HG03095 (cell line): Measurements from ENCODE around the gene COL5A3.
"Not testable (repeated sequence)": the region's sequence is repeated elsewhere in the genome, so short reads cannot be mapped to it uniquely, and the experiment has no call there.

Experiments used
- ATAC-seq: cut with Tn5 transposase; IDR thresholded peaks from one replicate; pipeline ENCODE4 v1.9.1; 2021; ENCODE audit warnings: moderate library complexity; ENCODE audit not compliant: unreplicated experiment

COL5A3 gene

GRCh38 chr19:9940778-9941177, 69.5 kb downstream of the COL5A3 start:
- ATAC-seq = no peak

DNA sequence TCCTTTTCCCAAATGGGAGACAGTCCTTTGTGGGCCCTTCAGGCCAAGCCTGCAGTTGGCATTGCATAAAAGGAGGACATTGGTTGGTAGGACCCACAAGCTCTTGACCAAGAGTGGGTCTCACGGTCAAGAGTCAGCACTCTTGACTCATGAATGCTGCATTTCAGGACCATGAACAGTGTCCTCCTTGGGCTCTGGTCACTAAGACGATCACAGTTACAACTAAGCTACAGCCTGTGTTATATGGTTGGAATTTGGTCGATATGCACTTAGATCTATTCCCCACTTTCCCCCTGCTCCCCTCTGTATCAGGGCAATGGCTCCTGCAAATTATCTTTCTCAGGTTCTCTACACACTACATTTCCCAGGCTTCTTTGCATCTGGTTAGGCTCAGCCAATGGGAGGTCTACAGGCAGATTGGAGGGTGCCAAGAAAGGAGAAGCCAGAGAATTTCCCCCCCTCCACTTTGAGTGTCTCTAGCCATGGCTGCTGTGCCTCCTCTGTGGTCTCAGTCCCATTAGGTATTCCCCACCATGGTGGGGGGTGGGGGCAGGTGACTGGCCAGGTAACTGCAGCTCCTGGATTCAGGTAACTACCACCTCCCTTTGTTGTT, 70.9 kb downstream of the COL5A3 start:
- ATAC-seq = no peak

- ATAC-seq = no peak
Observed at GRCh38 chr19:9937001-9937411, 73.3 kb downstream of the COL5A3 start.

GRCh38 chr19:9936326-9937000, 73.8 kb downstream of the COL5A3 start, which contains the start of gene OLFM2:
Gene OLFM2, minus strand, starts transcription at chr19:9936515. Its CDS starts 149 bp downstream, at chr19:9936366.
- no peak for ATAC-seq

GRCh38 chr19:9935506-9936325, 74.6 kb downstream of the COL5A3 start:
- ATAC-seq = no peak

- no peak for ATAC-seq
Observed at GRCh38 chr19:9934132-9934950, 76.0 kb downstream of the COL5A3 start.

- no peak for ATAC-seq
Observed at GRCh38 chr19:9932835-9933234, 77.5 kb downstream of the COL5A3 start.

DNA sequence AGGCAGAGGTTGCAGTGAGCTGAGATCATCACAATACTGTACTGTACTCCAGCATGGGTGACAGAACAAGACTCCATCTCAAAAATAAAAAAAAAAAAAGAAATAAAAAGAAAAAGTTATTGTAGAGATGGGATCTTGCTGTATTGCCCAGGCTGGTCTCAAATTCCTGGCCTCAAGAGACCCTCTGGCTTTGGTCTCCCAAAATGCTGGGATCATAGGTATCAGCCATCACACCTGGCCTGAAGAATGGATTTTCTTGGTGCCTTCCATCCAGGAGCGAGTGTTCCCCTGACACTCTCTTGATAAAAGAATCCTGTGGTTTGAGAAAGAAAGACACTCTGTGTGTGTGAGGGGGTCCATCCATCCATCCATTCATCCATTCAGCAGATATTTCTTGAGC, 78.7 kb downstream of the COL5A3 start:
- ATAC-seq = no peak

DNA sequence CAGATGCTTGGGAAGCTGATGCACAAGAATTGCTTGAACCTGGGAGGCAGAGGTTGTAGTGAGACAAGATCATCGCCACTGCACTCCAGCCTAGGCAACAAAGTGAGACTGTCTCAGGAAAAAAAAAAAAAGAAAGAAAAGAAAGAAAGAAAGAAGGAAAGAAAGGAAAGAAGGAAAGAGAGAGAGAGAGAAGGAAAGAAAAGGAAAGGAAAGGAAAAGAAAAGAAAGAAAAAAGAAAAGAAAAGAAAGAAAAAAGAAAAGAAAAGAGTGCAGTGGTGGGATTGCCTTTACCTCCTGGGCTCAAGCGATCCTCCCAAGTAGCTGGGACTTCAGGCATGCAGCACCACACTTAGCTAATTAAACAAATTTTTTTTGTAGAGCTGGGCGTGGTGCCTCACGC, 86.9 kb downstream of the COL5A3 start:
- ATAC-seq = no peak

GRCh38 chr19:9922782-9923379, 87.4 kb downstream of the COL5A3 start:
- ATAC-seq = not testable (repeated sequence)

- ATAC-seq = no peak
Observed at GRCh38 chr19:9917321-9917720, 93.0 kb downstream of the COL5A3 start.

- ATAC-seq = no peak
Observed at GRCh38 chr19:9916719-9917118, 93.6 kb downstream of the COL5A3 start.

- no peak for ATAC-seq
Observed at GRCh38 chr19:9914315-9915207, 95.7 kb downstream of the COL5A3 start.

DNA sequence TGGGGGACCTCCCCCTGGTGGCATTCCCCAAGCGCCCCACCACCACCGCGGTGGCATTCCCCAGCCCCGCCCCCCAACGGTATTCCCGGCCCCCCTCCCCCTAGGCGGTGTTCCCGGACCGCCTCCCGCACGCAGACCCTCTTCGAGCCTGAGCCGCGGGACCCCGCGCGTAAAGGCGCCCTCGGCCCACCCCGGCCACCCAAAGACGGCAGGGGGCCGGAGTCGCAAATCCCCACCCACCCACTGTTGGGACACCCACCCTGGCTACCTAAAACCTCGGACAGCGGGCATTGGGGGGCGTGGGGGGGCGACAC, 96.3 kb downstream of the COL5A3 start:
- no peak for ATAC-seq

DNA sequence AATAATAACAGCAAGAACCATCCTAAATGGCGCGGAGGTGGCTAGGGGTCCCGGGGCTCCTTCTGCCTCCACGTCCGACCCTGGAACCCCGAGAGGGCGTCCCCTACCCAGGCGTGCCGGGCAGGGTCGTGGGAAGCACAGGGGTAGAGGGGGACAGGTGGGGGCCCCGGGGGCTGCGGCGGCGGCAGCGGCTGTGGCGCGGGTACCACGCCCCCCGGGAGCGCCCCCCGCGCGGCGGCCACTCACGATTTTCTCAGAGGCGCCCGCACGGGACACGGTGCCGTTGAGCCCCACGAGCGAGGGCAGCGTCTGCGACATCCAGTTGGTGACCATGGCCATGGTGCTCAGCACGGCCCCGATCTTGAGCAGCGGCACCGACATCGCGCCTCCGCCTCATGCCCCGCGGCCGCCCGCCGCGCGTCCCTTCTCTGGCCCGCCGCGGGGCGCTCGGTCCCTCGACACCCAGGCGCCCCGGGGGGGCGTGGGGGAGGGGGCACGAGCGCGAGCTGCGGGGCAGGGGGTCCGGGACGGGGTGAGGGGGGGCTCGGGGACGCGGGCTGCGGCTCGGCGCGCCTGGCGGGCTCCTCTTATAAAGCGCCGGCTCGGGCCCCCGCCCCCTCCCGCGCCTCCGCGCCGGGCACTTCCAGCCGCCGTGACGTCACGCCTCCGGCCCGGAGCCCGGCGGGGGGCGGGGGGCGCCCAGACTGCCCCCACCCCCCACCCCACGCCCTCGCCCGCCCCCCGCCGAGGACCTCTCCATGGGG, 96.9 kb downstream of the COL5A3 start:
- no peak for ATAC-seq

- ATAC-seq = no peak
Observed at GRCh38 chr19:9912551-9913236, 97.6 kb downstream of the COL5A3 start.

DNA sequence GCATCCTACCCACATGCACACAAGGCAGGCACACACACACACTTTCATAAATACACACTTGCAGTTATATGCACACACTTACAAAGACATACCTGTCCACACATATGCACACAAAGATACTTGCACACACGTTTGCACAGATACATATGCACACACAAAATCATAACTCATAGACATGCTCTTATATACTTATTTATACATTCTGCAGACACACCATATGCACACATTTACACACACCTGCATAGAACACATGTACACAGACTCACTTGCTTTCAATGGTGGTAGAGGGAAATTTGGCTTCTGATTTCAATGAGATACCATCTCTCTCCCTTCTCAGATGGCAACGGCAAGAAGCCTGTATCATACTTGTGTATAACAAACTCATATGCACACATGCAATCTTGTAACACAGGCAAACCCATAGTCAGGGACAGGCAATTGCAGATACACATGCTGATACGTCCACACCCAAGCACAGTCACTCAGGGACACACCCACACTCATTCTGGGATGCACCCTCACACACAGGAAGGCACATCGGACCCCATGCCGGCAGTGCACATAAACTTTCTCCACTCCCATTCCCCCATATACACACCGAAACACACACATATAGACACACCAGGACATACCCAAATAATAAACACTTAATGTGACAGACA, 98.6 kb downstream of the COL5A3 start:
- ATAC-seq = no peak

GRCh38 chr19:9910625-9911024, 99.7 kb downstream of the COL5A3 start:
- ATAC-seq = no peak
